GM12878 (cell line): Measurements from ENCODE around the gene CRACDL.

Source experiments
- BRCA1 ChIP-seq: IDR thresholded peaks from 2 replicates; pipeline ENCODE4 v1.6.1; 2011; ENCODE audit warnings: low read depth, low read length, improper control_type of control experiment
- EP300 ChIP-seq, 2 experiments: fragments of 150-350 bp in 1 of 2; IDR thresholded peaks; 2 replicates each; pipeline ENCODE4 v1.6.1; 2011 to 2012; ENCODE audit warnings: low read depth in 2 of 2, low read length in 2 of 2, borderline replicate concordance in 1 of 2, improper control_type of control experiment in 1 of 2, inconsistent platforms in 1 of 2; ENCODE audit not compliant: control insufficient read depth in 1 of 2
- JUND ChIP-seq: IDR thresholded peaks from 2 replicates; pipeline ENCODE4 v1.6.1; 2012; ENCODE audit warnings: low read depth, mild to moderate bottlenecking, low read length, improper control_type of control experiment, moderate library complexity
- KDM1A ChIP-seq: fragments of 200-600 bp; sonication (generic); IDR thresholded peaks from 2 replicates; pipeline ENCODE4 v1.6.1; 2016; ENCODE audit warnings: borderline replicate concordance
- MEF2A ChIP-seq: IDR thresholded peaks from 2 replicates; pipeline ENCODE4 v1.6.1; 2011; ENCODE audit warnings: low read depth, mild to moderate bottlenecking, low read length, moderate library complexity; ENCODE audit not compliant: insufficient read depth
- NFYB ChIP-seq: IDR thresholded peaks from 2 replicates; pipeline ENCODE4 v1.6.1; 2011; ENCODE audit warnings: low read depth, mild to moderate bottlenecking, low read length, improper control_type of control experiment, moderate library complexity; ENCODE audit not compliant: insufficient read depth
- POLR2A ChIP-seq: IDR thresholded peaks from 2 replicates; pipeline ENCODE4 v1.6.1; 2011; ENCODE audit warnings: low read depth, mild to moderate bottlenecking, low read length
- RB1 ChIP-seq: fragments of 450-650 bp; formaldehyde crosslinking; IDR thresholded peaks from 2 replicates; pipeline ENCODE4 v1.6.1; 2017; ENCODE audit warnings: mild to moderate bottlenecking, borderline replicate concordance
- SMC3 ChIP-seq: IDR thresholded peaks from 2 replicates; pipeline ENCODE4 v1.6.1; 2011; ENCODE audit warnings: low read length, improper control_type of control experiment, borderline replicate concordance
- TF ChIP-seq, protein P1 (sequence below), 3 experiments: IDR thresholded peaks in 2 of 3; conservative IDR thresholded peaks in 1 of 3; 2 replicates each; pipeline ENCODE4 v1.5.1; 2011; ENCODE audit warnings: low read depth in 3 of 3, low read length in 3 of 3, mild to moderate bottlenecking in 3 of 3, control low read depth in 2 of 3, moderate library complexity in 2 of 3, inconsistent platforms in 1 of 3, mixed read lengths in 1 of 3; ENCODE audit not compliant: control insufficient read depth in 2 of 3, insufficient read depth in 1 of 3; ENCODE audit errors: extremely low read depth in 1 of 3

DNA sequence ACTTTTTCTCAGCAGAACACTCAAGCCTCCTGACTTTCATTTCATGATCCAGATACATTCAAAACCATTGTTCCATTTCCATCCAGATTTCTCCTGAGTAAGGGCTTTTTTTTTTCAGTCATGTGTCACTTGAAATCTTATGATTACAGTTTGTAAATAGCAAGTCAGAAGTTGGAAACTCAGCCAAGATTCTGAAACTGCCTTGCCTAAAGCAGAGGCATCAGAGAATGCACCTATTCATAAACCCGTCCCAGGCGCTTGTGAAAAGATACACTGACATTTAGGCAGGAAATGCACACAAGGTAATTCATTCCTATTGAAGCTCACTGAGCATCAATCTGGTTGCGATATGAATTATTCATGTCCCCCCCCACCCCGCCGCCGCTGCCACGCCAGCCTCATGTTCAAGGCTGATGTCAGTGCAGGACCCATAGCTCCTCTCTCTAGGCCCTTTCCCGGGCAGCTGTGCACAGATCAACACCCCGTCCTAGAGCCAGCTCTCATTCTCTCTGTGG, 174.7 kb downstream of the CRACDL start:
- TF ChIP-seq MEF2A (no peak), BRCA1 (no peak), JUND (no peak), KDM1A (no peak), POLR2A (no peak), SMC3 (no peak), NFYB (no peak), RB1 (no peak), EP300 (IDR thresholded peaks at IDR 0.05; ENCODE audit: borderline replicate concordance in 1 of 2, control insufficient read depth in 1 of 2, low read depth in 2 of 2, low read length in 2 of 2) (no peak)
- TF ChIP-seq, protein P1, sequence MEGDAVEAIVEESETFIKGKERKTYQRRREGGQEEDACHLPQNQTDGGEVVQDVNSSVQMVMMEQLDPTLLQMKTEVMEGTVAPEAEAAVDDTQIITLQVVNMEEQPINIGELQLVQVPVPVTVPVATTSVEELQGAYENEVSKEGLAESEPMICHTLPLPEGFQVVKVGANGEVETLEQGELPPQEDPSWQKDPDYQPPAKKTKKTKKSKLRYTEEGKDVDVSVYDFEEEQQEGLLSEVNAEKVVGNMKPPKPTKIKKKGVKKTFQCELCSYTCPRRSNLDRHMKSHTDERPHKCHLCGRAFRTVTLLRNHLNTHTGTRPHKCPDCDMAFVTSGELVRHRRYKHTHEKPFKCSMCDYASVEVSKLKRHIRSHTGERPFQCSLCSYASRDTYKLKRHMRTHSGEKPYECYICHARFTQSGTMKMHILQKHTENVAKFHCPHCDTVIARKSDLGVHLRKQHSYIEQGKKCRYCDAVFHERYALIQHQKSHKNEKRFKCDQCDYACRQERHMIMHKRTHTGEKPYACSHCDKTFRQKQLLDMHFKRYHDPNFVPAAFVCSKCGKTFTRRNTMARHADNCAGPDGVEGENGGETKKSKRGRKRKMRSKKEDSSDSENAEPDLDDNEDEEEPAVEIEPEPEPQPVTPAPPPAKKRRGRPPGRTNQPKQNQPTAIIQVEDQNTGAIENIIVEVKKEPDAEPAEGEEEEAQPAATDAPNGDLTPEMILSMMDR (IDR thresholded peaks at IDR 0.05 in 2 of 3, conservative IDR thresholded peaks at IDR 0.05 in 1 of 3; ENCODE audit: control insufficient read depth in 2 of 3, extremely low read depth in 1 of 3, insufficient read depth in 1 of 3, low read depth in 3 of 3, low read length in 3 of 3): no peak
